ENCODE results near the gene A2M.
A peak's percentile ranks its signal among the peaks of the same experiment; 100 is the strongest.

The A2M gene

GRCh38 chr12:9120487-9121184 is 4.9 kb upstream of the A2M start:
- no peak for DNase-seq

- peak; percentile 22 for DNase-seq
These were observed 2.4 kb upstream of the A2M start for GRCh38 chr12:9118158-9118557.

GRCh38 chr12:9114946-9115345 is 773 bp downstream of the A2M start:
- no peak for DNase-seq

- no peak for DNase-seq
These were observed 1.8 kb downstream of the A2M start for GRCh38 chr12:9113987-9114309.

- no peak for DNase-seq
These were observed 2.3 kb downstream of the A2M start for GRCh38 chr12:9113296-9113986.

- no peak for DNase-seq
These were observed 3.5 kb downstream of the A2M start for GRCh38 chr12:9112076-9112853.

- no peak for DNase-seq
These were observed 4.2 kb downstream of the A2M start for GRCh38 chr12:9111525-9111924.

GRCh38 chr12:9109737-9110491 is 5.8 kb downstream of the A2M start:
- no peak for DNase-seq

GRCh38 chr12:9109213-9109522 is 6.6 kb downstream of the A2M start:
- DNase-seq: no peak

- DNase-seq: no peak
These were observed 7.1 kb downstream of the A2M start for GRCh38 chr12:9108504-9109212.

GRCh38 chr12:9107542-9107873 is 8.2 kb downstream of the A2M start:
- no peak for DNase-seq

- DNase-seq: no peak
These were observed 8.8 kb downstream of the A2M start for GRCh38 chr12:9106610-9107541.

- DNase-seq: no peak
These were observed 9.7 kb downstream of the A2M start for GRCh38 chr12:9106067-9106466.

GRCh38 chr12:9104767-9105423 is 10.8 kb downstream of the A2M start:
- DNase-seq: no peak

- DNase-seq: no peak
These were observed 11.6 kb downstream of the A2M start for GRCh38 chr12:9104087-9104486.

GRCh38 chr12:9103050-9103849 is 12.5 kb downstream of the A2M start:
- no peak for DNase-seq

GRCh38 chr12:9101018-9101687 is 14.6 kb downstream of the A2M start:
- DNase-seq: no peak

GRCh38 chr12:9099552-9100190 is 16.0 kb downstream of the A2M start:
- DNase-seq: no peak

- DNase-seq: no peak
These were observed 17.2 kb downstream of the A2M start for GRCh38 chr12:9098463-9099026.
